Tibial nerve (tissue), 4 donors: ENCODE measurements around the gene LRP6. TPM values are rescaled to one million over a fixed set of nuclear protein-coding genes. Genes with fewer than 3 reads are reported as not detected.
"Not testable (repeated sequence)": the region's sequence is repeated elsewhere in the genome, so short reads cannot be mapped to it uniquely, and the experiment has no call there.

ENCODE experiments used
- DNase-seq, 2 donors: peaks; one replicate each; pipeline ENCODE4 v3.0.0-alpha.2; 2019; ENCODE audit warnings: low spot score in 2 of 2
- H3K27ac ChIP-seq, 4 donors: fragments of 200-600 bp; sonication (generic) in 3 of 4; one replicate each; pipeline ENCODE4 v1.5.1; 2017 to 2019; ENCODE audit warnings: mild to moderate bottlenecking in 1 of 4
- H3K27me3 ChIP-seq, 2 donors: fragments of 200-600 bp; sonication (generic) in 1 of 2; one replicate each; pipeline versions ENCODE4 v1.5.1 to v1.6.0; 2017 to 2019
- H3K36me3 ChIP-seq, 3 donors: fragments of 200-600 bp; sonication (generic); one replicate each; pipeline ENCODE4 v1.5.1; 2018 to 2019
- H3K4me1 ChIP-seq, 4 donors: fragments of 200-600 bp; sonication (generic) in 3 of 4; one replicate each; pipeline ENCODE4 v1.5.1; 2017 to 2019
- H3K4me3 ChIP-seq, 4 donors: fragments of 200-600 bp; sonication (generic) in 3 of 4; one replicate each; pipeline ENCODE4 v1.5.1; 2017 to 2019; ENCODE audit warnings: mild to moderate bottlenecking in 1 of 4, moderate library complexity in 1 of 4
- H3K9me3 ChIP-seq, 4 donors: fragments of 200-600 bp; sonication (generic) in 3 of 4; one replicate each; pipeline ENCODE4 v1.5.1; 2017 to 2019
- EP300 ChIP-seq, 2 donors: sonication (generic); formaldehyde crosslinking; IDR thresholded peaks; one replicate each; pipeline ENCODE4 v1.6.1; 2017; ENCODE audit warnings: antibody characterized with exemption in 2 of 2, mild to moderate bottlenecking in 1 of 2
- POLR2A ChIP-seq, 2 donors: fragments of 450-650 bp; IDR thresholded peaks; one replicate each; pipeline ENCODE4 v1.6.1; 2017; ENCODE audit warnings: antibody characterized with exemption in 2 of 2, mild to moderate bottlenecking in 2 of 2, moderate library complexity in 2 of 2
- WGBS, 2 donors: methylation state at CpG; one replicate each; pipeline ENCODE4 v1.1.5; 2018; 5-methylcytosine and 5-hydroxymethylcytosine counted together
- total RNA-seq, 4 donors: library from RNA; depleted of rRNA; stranded (reverse); fragments of >200 nt; gene quantifications; one replicate each; pipeline ENCODE4 v1.1.0, GENCODE V29; 2016
- TF ChIP-seq, protein P1 (sequence below), 5 experiments: fragments of 200-600 bp in 3 of 5; fragments of 450-650 bp in 2 of 5; sonication (generic) in 3 of 5; IDR thresholded peaks; one replicate each; pipeline ENCODE4 v1.5.1; 2016 to 2019; ENCODE audit warnings: antibody characterized with exemption in 5 of 5, mild to moderate bottlenecking in 3 of 5, moderate library complexity in 2 of 5

LRP6 gene
- total RNA-seq, 4 donors from 2014 or later, result 30.6 to 64.5 (median 44.9) TPM

GRCh38 chr12:12156828-12157227 is 110.0 kb downstream of the LRP6 start:
- 91 to 97% methylated on average over 2 of the region's 2 CpGs for WGBS, 2 donors
- Histone ChIP-seq H3K4me3 (no peak overlapping the region), H3K4me1 (peaks cover 0 to 24% (median 2%) of the 10 kb centered on the region in 4 donors), H3K9me3 (no peaks in the 10 kb centered on the region), H3K27me3 (no peaks in the 10 kb centered on the region), H3K27ac (no peak overlapping the region), H3K36me3 (peaks cover 0 to 48% (median 0%) of the 10 kb centered on the region in 3 donors)
- DNase-seq, result no peak
- TF ChIP-seq, protein P1, sequence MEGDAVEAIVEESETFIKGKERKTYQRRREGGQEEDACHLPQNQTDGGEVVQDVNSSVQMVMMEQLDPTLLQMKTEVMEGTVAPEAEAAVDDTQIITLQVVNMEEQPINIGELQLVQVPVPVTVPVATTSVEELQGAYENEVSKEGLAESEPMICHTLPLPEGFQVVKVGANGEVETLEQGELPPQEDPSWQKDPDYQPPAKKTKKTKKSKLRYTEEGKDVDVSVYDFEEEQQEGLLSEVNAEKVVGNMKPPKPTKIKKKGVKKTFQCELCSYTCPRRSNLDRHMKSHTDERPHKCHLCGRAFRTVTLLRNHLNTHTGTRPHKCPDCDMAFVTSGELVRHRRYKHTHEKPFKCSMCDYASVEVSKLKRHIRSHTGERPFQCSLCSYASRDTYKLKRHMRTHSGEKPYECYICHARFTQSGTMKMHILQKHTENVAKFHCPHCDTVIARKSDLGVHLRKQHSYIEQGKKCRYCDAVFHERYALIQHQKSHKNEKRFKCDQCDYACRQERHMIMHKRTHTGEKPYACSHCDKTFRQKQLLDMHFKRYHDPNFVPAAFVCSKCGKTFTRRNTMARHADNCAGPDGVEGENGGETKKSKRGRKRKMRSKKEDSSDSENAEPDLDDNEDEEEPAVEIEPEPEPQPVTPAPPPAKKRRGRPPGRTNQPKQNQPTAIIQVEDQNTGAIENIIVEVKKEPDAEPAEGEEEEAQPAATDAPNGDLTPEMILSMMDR (IDR thresholded peaks at IDR 0.05), result no peak
- TF ChIP-seq POLR2A (IDR thresholded peaks at IDR 0.05) (no peak), EP300 (IDR thresholded peaks at IDR 0.05) (no peak)

DNA sequence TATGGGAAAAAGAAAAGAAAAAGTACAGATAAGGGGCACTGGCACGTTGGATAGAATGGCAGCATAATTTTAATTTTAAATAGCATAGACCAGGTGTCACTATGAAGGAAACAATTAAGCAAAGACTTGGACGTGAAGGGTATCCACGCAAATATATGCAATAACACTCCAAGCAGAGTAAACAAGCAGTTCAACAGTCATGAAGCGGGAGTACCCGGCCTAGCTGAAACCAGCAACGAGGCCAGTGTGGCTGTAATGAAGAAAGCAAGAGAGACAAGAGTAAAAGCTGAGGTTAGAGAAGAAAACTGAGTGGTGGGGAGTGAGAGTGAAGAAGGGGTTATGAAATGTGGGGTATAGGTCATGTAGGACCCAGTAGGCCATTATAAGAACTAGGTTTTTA is 110.7 kb downstream of the LRP6 start:
- H3K4me3 ChIP-seq, result no peak overlapping the region
- DNase-seq, result no peak
- TF ChIP-seq, protein P1 (IDR thresholded peaks at IDR 0.05), result no peak
- TF ChIP-seq POLR2A (IDR thresholded peaks at IDR 0.05) (no peak), EP300 (IDR thresholded peaks at IDR 0.05) (no peak)
- no peak overlapping the region for H3K27ac ChIP-seq
- WGBS, 2 donors, result 82 to 88% methylated on average over 6 of the region's 6 CpGs
- no peaks in the 10 kb centered on the region for H3K9me3 ChIP-seq
- H3K4me1 ChIP-seq, result peaks cover 0 to 24% (median 2%) of the 10 kb centered on the region in 4 donors
- H3K36me3 ChIP-seq, result peaks cover 0 to 50% (median 0%) of the 10 kb centered on the region in 3 donors
- no peaks in the 10 kb centered on the region for H3K27me3 ChIP-seq

GRCh38 chr12:12153596-12153995 is 113.2 kb downstream of the LRP6 start:
- no peak for TF ChIP-seq EP300 (IDR thresholded peaks at IDR 0.05)
- Histone ChIP-seq H3K4me1 (peaks cover 0 to 9% (median 0%) of the 10 kb centered on the region in 4 donors), H3K9me3 (no peaks in the 10 kb centered on the region), H3K27me3 (no peaks in the 10 kb centered on the region), H3K4me3 (no peak overlapping the region), H3K27ac (no peak overlapping the region), H3K36me3 (peaks cover 0 to 71% (median 0%) of the 10 kb centered on the region in 3 donors)
- 84 to 88% methylated on average over 3 of the region's 3 CpGs for WGBS, 2 donors
- DNase-seq, result no peak

DNA sequence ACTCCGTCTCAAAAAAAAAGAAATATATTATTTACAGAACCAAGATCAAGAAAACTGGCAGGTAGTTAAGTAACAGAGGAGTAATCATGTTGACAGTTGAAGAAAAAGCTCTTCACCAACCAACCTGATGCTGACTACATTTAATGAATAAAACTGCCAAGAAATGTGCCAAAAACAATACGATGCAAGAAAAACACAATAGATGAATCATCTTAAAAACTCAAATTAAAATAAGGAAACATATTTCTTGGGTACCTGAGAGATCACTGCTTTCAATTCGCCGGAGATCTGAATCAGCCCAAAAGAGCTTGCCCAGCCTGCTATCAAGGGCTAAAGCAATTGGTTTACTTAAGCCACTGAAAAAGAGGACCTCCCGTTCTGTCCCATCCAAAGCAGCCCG is 119.7 kb downstream of the LRP6 start:
- H3K4me3 ChIP-seq, result no peak overlapping the region

GRCh38 chr12:12144531-12144930 is 122.3 kb downstream of the LRP6 start:
- not testable (repeated sequence) for H3K4me3 ChIP-seq, DNase-seq, H3K27ac ChIP-seq, H3K4me1 ChIP-seq, H3K9me3 ChIP-seq, H3K27me3 ChIP-seq
- 6 to 43% methylated on average over 1 of the region's 1 CpG for WGBS, 2 donors
- H3K36me3 ChIP-seq, result peaks cover 0 to 47% (median 0%) of the 10 kb centered on the region in 3 donors

More for the DNA sequence above, 119.7 kb downstream of the LRP6 start:
- no peak for DNase-seq
- no peaks in the 10 kb centered on the region for H3K4me1 ChIP-seq
- no peak overlapping the region for H3K27ac ChIP-seq
- H3K27me3 ChIP-seq, result no peaks in the 10 kb centered on the region
- H3K36me3 ChIP-seq, result peaks cover 0 to 68% (median 0%) of the 10 kb centered on the region in 3 donors
- TF ChIP-seq POLR2A (IDR thresholded peaks at IDR 0.05), result no peak
- WGBS, 2 donors, result 72 to 74% methylated on average over 6 of the region's 6 CpGs
- no peaks in the 10 kb centered on the region for H3K9me3 ChIP-seq

- DNase-seq, result no peak
- Histone ChIP-seq H3K4me1 (no peaks in the 10 kb centered on the region), H3K9me3 (no peaks in the 10 kb centered on the region), H3K27ac (no peak overlapping the region), H3K27me3 (no peaks in the 10 kb centered on the region), H3K36me3 (peaks cover 0 to 36% (median 0%) of the 10 kb centered on the region in 3 donors), H3K4me3 (no peak overlapping the region)
- TF ChIP-seq, protein P1 (IDR thresholded peaks at IDR 0.05), result no peak
- TF ChIP-seq POLR2A (IDR thresholded peaks at IDR 0.05) (no peak), EP300 (IDR thresholded peaks at IDR 0.05) (no peak)
Observed at GRCh38 chr12:12141000-12141399, 125.8 kb downstream of the LRP6 start.
